Rectal smooth muscle tissue (tissue), 1 donor: ENCODE data around the gene ADORA1.

ENCODE experiments used
- H3K27ac ChIP-seq: one replicate; pipeline ENCODE4 v1.7.0; 2013; ENCODE audit warnings: low read depth, low read length, inconsistent platforms
- H3K27me3 ChIP-seq: one replicate; pipeline ENCODE4 v1.7.0; 2013; ENCODE audit warnings: low read length; ENCODE audit not compliant: control insufficient read depth, insufficient read depth
- H3K36me3 ChIP-seq: one replicate; pipeline ENCODE4 v1.7.0; 2013; ENCODE audit warnings: low read length; ENCODE audit not compliant: control insufficient read depth, insufficient read depth
- H3K4me1 ChIP-seq: one replicate; pipeline ENCODE4 v1.7.0; 2013; ENCODE audit warnings: low read length; ENCODE audit not compliant: control insufficient read depth, insufficient read depth
- H3K4me3 ChIP-seq: one replicate; pipeline ENCODE4 v1.7.0; 2013; ENCODE audit warnings: low read length
- H3K9ac ChIP-seq: one replicate; pipeline ENCODE4 v1.7.0; 2013; ENCODE audit warnings: low read length

The ADORA1 gene

GRCh38 chr1:203151362-203152157 lies 24.0 kb downstream of the ADORA1 start:
- no peak overlapping the region for H3K4me3 ChIP-seq
- H3K27me3 ChIP-seq, result no peaks in the 10 kb centered on the region
- H3K27ac ChIP-seq, result no peak overlapping the region
- no peak overlapping the region for H3K9ac ChIP-seq
- H3K4me1 ChIP-seq, result no peaks in the 10 kb centered on the region
- H3K36me3 ChIP-seq, result no peaks in the 10 kb centered on the region

- Histone ChIP-seq H3K27ac (no peak overlapping the region), H3K4me3 (no peak overlapping the region), H3K9ac (no peak overlapping the region), H3K4me1 (no peaks in the 10 kb centered on the region), H3K27me3 (no peaks in the 10 kb centered on the region), H3K36me3 (no peaks in the 10 kb centered on the region)
Observed at GRCh38 chr1:203152158-203153034, 24.9 kb downstream of the ADORA1 start.

- Histone ChIP-seq H3K27me3 (no peaks in the 10 kb centered on the region), H3K36me3 (no peaks in the 10 kb centered on the region), H3K4me1 (no peaks in the 10 kb centered on the region), H3K4me3 (no peak overlapping the region), H3K27ac (no peak overlapping the region), H3K9ac (no peak overlapping the region)
Observed at GRCh38 chr1:203153051-203153988, 25.8 kb downstream of the ADORA1 start.

GRCh38 chr1:203153989-203154821 lies 26.7 kb downstream of the ADORA1 start:
- H3K36me3 ChIP-seq, result no peaks in the 10 kb centered on the region
- H3K9ac ChIP-seq, result no peak overlapping the region
- no peaks in the 10 kb centered on the region for H3K27me3 ChIP-seq
- no peaks in the 10 kb centered on the region for H3K4me1 ChIP-seq
- H3K4me3 ChIP-seq, result no peak overlapping the region
- no peak overlapping the region for H3K27ac ChIP-seq

- H3K4me3 ChIP-seq, result no peak overlapping the region
- H3K36me3 ChIP-seq, result no peaks in the 10 kb centered on the region
- H3K9ac ChIP-seq, result no peak overlapping the region
- H3K4me1 ChIP-seq, result no peaks in the 10 kb centered on the region
- H3K27ac ChIP-seq, result no peak overlapping the region
- H3K27me3 ChIP-seq, result no peaks in the 10 kb centered on the region
Observed at GRCh38 chr1:203156280-203156679, 28.8 kb downstream of the ADORA1 start.

GRCh38 chr1:203158423-203158822 lies 30.9 kb downstream of the ADORA1 start:
- Histone ChIP-seq H3K36me3 (no peaks in the 10 kb centered on the region), H3K27ac (no peak overlapping the region), H3K27me3 (no peaks in the 10 kb centered on the region), H3K4me3 (no peak overlapping the region), H3K9ac (no peak overlapping the region), H3K4me1 (no peaks in the 10 kb centered on the region)

- Histone ChIP-seq H3K27ac (no peak overlapping the region), H3K36me3 (no peaks in the 10 kb centered on the region), H3K4me1 (no peaks in the 10 kb centered on the region), H3K27me3 (no peaks in the 10 kb centered on the region), H3K9ac (no peak overlapping the region), H3K4me3 (no peak overlapping the region)
Observed at GRCh38 chr1:203158960-203159665, 31.6 kb downstream of the ADORA1 start.

- H3K4me3 ChIP-seq, result no peak overlapping the region
- H3K36me3 ChIP-seq, result no peaks in the 10 kb centered on the region
- H3K4me1 ChIP-seq, result no peaks in the 10 kb centered on the region
- H3K27ac ChIP-seq, result no peak overlapping the region
- H3K27me3 ChIP-seq, result no peaks in the 10 kb centered on the region
- no peak overlapping the region for H3K9ac ChIP-seq
Observed at GRCh38 chr1:203159844-203160243, 32.3 kb downstream of the ADORA1 start.

- H3K36me3 ChIP-seq, result no peaks in the 10 kb centered on the region
- H3K4me3 ChIP-seq, result no peak overlapping the region
- no peaks in the 10 kb centered on the region for H3K27me3 ChIP-seq
- H3K9ac ChIP-seq, result no peak overlapping the region
- H3K27ac ChIP-seq, result no peak overlapping the region
- no peaks in the 10 kb centered on the region for H3K4me1 ChIP-seq
Observed at GRCh38 chr1:203161175-203161574, 33.6 kb downstream of the ADORA1 start.

- H3K36me3 ChIP-seq, result no peaks in the 10 kb centered on the region
Observed at GRCh38 chr1:203161703-203162102, 34.2 kb downstream of the ADORA1 start.

GRCh38 chr1:203162403-203162802 lies 34.9 kb downstream of the ADORA1 start:
- Histone ChIP-seq H3K4me3 (no peak overlapping the region), H3K9ac (no peak overlapping the region), H3K27ac (no peak overlapping the region), H3K36me3 (no peaks in the 10 kb centered on the region), H3K27me3 (no peaks in the 10 kb centered on the region), H3K4me1 (no peaks in the 10 kb centered on the region)

More at GRCh38 chr1:203161703-203162102, 34.2 kb downstream of the ADORA1 start:
- Histone ChIP-seq H3K27ac (no peak overlapping the region), H3K4me1 (no peaks in the 10 kb centered on the region), H3K9ac (no peak overlapping the region), H3K27me3 (no peaks in the 10 kb centered on the region), H3K4me3 (no peak overlapping the region)
